ENCODE data around the gene PET100.

DNA sequence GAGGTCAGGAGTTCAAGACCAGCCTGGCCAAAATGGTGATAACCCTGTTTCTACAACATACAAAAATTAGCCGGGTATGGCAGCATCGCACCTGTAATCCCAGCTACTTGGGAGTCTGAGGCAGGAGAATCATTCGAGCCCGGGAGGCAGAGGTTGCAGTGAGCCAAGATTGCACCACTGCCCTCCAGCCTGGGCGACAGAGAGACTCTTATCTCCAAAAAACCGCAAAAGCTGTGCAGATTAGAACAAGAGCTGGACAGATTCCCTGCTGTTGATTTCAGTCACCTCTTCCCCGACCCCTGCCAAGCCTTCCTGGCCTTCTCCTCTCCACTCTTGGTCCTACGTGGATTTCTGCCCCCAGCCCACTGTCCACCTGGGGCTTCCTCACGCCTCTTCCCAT is 25.7 kb upstream of the PET100 start:
- TF ChIP-seq, protein P1, sequence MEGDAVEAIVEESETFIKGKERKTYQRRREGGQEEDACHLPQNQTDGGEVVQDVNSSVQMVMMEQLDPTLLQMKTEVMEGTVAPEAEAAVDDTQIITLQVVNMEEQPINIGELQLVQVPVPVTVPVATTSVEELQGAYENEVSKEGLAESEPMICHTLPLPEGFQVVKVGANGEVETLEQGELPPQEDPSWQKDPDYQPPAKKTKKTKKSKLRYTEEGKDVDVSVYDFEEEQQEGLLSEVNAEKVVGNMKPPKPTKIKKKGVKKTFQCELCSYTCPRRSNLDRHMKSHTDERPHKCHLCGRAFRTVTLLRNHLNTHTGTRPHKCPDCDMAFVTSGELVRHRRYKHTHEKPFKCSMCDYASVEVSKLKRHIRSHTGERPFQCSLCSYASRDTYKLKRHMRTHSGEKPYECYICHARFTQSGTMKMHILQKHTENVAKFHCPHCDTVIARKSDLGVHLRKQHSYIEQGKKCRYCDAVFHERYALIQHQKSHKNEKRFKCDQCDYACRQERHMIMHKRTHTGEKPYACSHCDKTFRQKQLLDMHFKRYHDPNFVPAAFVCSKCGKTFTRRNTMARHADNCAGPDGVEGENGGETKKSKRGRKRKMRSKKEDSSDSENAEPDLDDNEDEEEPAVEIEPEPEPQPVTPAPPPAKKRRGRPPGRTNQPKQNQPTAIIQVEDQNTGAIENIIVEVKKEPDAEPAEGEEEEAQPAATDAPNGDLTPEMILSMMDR (conservative IDR thresholded peaks at IDR 0.05; ENCODE audit: low read depth, low read length): no peak
- TF ChIP-seq EZH2 (IDR thresholded peaks at IDR 0.05; ENCODE audit: borderline replicate concordance, low read depth, low read length, poor library complexity, severe bottlenecking): no peak
